CD4-positive, alpha-beta T cell treated with Interleukin-10 for 1 hour (primary cell): ENCODE measurements around the gene EXOC3L4.
"Not testable (repeated sequence)": the region's sequence is repeated elsewhere in the genome, so short reads cannot be mapped to it uniquely, and the experiment has no call there.

Source experiments
- DNase-seq: peaks from one replicate; pipeline ENCODE4 v3.0.0-alpha.2; 2020

Gene EXOC3L4

DNA sequence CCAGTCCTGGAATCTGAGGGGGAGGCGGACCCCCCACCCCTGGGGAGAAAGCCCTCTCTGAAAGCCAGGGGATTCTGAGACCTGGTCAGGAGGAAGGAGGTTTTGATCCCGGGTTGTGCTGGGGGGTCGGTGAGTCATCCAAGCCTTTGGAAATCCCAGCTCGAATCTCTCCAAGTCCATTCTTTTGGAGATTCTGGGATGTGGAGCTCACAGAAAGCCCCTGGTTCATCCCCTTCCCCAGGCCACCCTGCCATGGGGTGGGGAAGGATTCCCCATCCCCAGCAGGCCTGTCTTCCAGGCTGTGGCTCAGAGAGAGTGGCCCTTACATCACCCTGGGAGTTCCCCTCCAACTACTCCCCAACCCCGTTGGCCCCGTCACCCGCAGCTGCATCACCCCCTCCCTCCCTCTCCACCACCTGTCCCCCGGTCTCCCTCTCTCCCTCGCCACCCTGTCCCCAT is 14.3 kb downstream of the EXOC3L4 start:
- DNase-seq, result no peak

DNA sequence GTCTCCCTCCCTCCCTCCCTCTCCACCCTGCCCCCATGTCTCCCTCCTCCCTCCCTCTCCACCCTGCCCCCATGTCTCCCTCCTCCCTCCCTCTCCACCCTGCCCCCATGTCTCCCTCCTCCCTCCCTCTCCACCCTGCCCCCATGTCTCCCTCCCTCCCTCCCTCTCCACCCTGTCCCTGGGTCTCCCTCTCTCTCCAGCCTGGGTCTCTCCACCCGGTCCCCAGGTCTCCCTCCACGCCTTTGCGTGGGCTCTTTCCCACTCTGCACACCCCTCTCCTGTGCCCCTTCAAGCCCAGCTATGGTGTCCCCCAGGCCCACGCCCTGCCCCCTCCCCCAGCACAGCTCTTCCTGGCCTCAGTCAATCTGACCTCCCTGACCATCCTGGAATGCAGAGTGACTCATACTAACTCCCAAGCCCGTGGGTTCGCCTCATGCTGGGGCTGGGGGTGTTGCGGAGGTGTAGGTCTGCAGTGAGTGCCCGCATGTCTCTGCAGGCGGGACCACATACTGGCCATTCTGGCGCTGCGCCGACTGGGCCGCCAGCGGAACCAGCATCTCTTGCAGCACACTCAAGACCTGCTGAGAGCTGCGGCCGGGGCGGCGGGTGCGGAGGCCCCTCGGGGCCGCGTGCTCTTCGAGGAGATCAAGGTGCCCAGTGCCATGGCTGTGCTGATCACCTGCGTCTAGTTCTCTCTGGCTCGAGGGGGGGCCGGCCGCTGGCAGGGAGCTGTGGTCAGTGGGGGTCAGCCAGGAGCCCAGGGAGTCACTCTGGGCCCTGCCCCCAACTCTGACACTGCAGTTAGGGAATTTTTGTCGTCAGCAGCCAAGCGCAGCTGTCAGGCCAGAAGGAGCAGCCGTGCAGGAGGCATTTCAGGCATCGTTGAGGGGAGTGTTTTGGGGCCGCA is 15.3 kb downstream of the EXOC3L4 start:
- no peak for DNase-seq

DNA sequence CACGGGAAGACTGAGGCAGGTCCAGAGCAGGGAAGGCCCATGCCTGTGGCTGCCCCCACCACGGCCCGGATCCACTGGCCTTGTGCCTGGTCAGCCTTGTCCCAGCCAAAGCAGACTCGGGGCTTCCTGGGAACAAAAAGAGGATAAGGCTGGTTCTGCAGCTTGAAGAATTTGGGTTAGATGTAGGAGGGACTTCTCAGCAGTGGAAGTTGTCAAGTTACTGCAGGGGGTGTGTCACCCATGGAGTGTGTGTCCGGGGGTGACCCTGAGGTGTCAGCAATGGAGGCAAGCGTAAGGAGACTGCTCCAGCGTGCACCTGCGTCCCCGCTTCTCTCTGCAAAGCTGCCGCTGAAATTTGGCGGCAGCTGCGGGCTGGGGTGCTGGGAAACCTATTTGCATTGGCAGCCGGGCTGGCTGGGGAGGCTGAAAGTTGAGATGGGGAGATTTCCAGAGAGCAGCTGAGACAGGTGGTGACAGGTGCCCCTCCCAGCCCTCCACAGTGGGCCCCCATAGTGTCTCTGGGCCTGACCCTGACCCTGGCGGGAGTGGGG is 16.2 kb downstream of the EXOC3L4 start:
- no peak for DNase-seq

DNA sequence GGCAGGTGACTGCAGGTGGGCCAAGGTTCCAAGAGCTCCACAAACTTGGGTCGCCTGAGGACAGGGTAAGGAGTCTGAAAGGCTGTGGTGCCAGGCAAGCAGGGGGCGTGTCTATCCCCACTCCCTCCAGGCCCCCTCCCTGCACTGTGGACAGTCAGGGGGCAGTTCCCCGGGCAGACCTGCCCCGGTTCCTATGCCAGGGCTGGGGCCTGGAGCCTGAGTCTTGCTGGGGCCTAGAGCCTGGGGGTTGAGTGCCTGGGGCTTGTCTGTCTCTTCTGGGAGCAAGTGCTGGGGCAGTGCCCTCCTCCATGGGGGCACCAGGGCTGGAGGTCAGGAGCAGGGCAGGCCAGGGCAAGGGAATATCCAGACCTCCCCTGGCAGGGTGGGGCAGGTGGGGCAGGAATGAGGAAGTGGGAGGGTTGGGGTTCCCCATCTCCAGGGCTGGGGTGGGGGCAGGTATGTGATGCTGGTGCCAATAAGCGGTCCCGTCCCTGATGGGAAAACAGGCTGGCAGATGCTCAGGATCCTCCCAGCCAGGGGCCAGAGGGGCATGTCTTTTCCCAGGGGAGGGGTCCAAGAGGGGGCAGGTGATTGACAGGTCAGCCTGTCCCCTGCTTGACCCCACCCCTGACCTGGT is 16.8 kb downstream of the EXOC3L4 start:
- DNase-seq, result no peak

DNA sequence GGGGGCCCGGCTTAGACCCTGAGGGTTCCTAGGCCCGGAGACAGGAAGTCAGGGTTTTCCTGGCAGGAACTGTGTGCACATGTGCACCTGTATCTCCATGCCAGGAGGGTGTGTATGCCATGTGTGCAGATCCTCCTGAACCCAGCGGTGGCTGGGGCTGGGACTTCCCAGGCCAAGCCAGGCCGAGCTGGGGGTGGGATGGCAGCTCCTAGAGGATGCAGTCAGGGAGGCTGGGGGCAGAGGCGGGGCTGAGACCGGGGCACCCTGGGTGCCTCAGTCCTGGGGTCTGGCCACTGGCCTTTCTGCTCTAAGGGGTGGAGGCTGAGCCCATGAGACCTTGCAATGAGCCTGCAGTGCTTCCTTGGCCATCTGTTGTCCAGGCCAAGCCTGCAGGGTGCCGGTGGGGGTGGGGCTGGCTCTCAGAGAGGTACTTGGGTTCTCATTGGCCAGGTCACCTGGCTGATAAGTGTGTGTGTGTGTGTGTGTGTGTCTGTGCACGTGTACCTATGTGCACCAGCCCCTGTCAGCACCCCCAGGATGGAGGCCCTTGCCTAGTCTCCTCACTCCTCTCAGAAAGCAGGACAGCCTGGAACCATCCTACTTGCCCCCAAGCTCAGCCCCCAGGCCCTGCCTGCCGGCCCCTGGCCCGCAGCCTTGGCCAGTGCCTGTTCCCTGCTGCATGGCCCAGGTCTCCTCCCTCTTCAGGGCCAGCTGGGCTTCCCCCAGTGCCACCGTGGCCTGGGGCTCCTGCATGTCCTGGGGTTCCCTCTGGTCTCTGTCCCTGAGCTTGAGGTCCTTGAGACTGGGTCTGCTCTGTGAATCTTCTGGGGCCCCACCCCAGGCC is 18.1 kb downstream of the EXOC3L4 start:
- no peak for DNase-seq

DNA sequence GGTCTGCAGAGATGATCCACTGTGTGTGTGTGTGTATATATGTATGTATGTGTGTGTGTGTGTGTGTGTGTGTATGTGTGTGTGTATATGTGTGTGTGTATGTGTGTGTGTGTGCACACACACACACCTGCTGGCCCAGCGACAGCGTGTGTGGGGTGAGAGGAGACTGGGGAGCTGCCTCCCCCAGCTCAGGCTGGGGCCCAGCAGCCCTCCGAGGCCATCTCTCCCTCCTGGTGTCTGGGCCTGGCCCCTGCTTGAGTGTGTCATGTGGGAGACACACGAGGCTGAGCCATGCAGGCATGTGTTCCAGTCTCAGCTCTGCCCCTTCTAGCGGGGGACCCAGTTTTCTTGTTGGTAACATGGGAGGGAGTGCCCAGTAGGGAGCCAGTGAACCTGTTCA is 18.8 kb downstream of the EXOC3L4 start:
- no peak for DNase-seq

DNA sequence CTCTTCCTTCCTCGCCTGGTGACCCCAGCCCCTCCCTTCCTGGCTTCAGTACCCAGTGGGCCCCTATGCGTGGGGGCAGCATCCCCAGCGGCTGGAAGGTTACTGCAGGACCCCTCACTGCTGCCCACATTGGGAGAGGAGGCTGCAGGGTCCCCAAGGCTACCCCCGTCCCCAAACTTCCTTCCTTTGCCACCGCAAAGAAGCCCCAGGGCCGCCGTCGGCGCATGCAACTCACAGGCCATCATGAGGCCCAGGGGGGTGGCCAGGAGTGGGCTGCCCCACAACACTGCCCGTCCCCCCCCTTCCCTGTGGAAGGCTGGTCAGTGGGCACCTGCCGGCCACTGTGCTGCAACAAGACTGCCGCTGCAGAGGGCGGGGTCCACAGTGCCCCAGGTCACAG is 19.2 kb downstream of the EXOC3L4 start:
- no peak for DNase-seq

DNA sequence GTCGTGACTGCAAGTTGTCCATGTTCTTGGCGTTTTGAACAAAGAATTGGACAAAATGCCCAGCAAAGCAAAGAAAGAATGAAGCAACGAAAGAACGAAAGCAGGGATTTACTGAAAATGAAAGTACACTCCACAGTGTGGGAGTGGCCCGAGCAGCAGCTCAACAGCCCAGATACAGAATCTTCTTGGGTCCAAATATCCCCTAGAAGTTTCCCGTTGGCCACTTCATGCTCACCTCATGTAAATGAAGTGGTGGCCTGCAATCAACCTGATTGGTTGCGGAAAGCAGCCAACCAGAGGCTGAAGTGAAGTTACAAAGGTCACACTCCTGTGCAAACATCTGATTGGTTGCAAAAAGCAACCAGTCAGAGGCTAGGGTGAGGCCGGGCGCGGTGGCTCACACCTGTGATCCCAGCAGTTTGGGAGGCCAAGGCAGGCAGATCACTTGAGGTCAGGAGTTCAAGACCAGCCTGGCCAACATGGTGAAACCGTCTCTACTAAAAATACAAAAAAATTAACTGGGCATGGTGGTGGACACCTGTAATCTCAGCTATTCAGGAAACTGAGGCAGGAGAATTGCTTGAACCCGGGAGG is 20.7 kb downstream of the EXOC3L4 start:
- not testable (repeated sequence) for DNase-seq

DNA sequence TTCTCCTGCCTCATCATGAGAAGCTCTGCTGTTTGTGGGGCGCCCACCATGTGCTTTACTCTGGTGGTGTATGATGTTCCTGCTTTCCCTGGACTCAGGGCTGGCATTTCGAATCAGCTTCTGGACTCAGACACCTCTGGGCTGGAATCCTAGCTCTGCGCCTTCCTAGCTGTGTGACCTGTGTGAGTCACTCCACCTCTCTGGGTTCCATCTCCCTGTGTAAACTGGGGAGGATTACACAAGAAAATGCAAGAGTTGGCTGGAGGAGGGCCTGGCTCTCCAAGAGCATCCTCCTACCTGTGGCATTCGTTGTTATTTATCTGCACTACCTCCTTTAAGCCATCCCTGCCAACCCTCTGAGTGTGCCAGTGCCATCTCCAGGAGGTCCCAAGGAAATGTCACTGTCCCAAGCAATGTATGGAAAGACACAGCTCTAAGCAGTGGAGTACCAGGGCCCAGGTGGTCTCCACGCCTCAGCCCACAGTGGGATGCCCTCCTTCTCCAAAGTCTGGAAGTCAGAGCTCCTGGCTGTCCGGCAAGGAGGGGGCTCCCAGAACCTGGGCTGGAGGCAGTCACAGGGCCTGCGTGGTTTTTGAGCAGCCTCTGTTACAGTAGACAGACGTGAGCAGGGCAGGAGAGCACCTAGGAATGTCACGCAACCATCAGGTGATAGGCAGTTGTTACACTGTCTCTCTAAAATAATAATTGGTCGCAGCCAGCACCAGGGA is 21.5 kb downstream of the EXOC3L4 start:
- no peak for DNase-seq

DNA sequence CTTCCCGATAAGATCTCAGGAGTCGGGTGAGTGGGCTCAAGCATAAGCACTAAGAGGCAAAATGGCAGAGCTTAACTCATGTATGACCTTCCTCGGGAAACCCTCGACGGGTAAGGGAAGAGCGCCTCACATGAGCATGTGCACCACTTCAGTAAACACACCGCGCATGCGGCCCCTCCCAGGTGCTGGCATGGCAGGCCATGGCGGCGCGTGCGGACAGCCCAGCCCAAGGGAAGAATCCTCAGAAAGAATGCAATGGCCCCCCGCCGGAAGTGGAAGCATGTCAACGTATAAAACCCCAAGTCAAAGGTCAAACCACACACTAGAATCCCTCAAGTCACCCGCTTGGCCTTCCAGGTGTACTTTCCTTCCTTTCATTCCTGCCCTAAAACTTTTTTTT is 22.1 kb downstream of the EXOC3L4 start:
- no peak for DNase-seq

DNA sequence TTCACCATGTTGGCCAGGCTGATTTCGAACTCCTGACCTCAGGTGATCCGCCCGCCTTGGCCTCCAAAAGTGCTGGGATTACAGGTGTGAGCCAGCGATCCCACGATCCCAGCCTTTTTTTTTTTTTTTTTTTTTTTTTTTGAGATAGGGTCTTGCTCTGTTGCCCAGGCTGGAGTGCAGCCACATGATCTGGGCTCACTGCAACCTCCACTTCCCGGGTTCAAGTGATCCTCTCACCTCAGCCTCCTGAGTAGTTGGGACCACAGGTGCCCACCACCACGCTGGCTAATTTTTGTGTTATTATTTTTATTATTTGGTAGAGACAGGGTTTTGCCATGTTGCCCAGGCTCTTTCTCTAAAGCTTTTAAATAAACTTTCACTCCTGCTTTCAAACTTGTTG is 23.0 kb downstream of the EXOC3L4 start:
- DNase-seq, result not testable (repeated sequence)

DNA sequence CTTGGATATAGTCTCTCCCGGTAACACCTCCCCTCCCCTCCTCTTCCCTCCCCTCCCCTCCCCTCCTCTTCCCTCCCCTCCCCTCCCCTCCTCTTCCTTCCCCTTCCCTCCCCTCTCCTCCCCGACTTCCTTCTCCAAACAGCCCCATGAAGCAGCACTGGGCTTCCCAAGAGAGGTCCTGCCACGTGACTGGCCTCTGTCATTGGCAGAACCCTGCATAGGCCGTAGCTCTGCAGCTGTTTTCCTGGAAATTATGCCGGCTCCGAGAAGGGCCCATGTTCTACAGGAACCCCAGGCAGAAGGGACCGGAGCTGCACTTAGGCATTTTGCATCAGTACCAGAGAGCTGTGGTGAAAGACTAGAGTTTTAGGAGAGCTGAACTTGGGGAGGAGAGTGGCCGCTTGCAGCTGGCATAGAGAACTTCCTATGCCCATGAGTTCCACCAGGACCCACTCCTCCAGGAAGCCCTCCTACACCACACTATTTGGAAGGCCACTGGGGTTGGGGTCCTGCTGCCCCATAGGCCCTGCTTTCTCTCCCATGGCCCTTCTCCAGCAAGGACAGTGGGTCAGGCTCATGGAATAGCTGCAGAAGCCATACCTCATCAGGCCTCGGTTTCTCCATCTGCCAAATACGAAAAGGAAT is 23.6 kb downstream of the EXOC3L4 start:
- no peak for DNase-seq

DNA sequence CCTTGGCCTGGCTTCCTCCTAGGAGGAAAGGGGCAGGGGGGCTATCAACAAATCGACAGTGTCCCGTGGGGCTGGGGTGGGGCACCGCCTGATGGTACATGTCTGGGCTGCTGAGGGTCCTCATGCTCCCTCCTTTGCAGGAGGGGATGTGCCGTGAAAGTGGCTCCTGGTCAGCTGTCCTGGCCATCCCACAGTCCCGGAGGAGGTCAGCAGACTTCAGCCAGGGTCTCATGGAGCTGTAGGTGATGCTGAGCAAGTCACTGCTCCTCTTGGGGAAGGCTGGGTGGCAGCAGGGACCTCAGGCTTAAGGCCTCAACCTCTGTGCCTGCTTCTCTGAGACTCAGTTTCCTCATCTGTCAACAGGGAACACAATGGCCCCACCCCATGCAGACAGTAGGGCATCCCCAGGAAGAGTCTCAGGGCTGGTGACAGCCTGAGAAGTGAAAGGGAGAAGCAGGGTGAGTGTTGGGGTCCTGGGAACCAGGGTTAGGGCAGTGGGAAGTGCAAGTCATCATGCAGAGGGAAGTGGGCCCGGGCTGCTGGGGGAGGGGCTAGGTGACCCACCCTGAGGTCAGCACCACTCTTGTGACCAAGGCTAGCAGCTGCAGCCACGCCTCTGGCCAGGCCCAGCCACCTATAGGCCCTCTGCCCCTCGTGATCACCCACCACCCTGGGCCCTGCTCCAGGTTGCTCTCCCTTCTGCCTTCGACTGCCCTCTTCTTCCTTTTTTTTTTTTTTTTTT is 24.3 kb downstream of the EXOC3L4 start:
- no peak for DNase-seq

DNA sequence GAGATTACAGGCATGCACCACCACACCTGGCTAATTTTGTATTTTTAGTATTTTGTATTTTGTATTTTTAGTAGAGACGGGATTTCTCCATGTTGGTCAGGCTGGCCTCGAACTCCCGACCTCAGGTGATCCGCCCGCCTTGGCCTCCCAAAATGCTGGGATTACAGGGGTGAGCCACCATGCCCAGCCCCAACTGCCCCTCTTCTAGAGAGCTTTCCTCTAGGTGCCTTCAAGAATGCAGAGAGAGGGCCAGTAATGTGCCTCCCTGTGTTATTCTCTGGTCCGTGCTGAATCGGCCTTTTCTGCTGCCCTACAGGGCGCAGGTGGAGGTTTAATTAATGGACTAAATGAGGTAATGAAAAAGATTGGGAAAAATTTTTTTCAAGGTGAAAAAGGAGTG is 25.0 kb downstream of the EXOC3L4 start:
- not testable (repeated sequence) for DNase-seq

DNA sequence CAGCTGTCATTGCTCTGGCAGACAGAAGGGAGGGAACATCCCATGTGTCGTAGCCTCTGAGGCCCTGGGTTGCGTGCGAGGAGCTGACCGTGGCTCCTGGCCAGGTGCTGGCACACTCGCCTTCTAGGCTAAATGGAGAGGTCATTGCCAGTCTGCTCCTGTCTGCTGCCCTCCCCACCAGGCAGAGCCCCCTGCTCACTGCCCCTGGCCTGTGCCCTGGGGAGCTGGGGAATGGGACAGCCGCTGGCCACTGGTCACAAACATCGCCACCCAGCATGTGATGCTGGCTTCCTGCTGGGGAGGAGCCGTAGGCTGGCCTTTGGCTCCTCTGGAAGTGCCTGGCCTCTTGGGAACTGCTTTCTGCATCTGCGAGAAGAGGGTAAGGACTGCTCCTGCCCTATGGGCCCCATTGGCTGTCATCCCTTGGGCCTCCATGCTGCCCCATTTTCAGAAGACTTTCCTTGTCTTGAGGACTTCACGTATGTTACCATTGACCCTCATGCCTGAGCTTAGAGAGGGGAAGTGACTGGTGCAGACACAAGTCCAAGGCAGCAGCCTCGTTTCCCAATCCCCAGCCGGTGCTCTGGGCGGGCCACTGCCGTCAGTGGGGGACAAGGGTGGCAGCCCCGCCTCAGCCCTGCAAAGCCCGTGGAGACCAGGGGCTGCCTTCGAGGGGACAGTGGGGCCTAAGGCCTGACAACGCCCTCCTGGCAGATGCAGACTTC is 26.8 kb downstream of the EXOC3L4 start:
- DNase-seq, result no peak

DNA sequence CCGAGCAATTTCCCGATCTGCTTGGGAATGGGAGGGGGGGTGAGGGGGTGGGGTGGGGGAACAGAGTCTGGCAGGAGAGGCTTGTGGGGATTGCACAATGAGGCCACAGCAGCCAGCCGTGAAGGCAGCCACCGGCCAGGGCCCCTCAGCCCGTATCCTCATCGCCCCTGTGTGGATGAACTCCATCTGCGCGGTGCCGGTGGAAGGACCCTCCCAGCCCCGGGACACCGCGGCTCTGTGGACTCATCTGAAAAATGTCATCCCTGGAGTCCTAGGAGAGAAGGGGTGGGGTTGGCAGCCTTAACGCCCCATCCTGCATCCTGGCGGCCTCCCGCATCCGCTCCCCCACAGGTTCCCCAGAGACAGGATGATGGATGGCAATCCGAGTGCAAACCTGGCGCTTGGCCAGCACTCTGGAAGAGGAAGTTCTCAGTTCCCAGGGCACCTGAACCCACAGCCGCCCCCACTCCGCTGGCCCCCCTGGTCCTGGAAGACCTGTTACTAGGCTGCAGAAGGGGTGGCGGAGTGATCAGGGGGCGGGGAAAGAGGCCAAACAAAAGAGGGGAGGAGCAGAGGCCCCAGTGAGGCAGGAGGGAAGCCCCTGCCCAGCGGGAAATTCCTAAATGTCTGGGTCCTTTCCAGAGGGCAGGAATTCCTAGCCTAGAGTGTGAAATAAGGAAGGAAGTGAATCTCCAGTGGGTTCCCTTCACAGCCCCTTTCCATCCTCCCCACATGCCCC is 27.5 kb downstream of the EXOC3L4 start:
- DNase-seq, result no peak

DNA sequence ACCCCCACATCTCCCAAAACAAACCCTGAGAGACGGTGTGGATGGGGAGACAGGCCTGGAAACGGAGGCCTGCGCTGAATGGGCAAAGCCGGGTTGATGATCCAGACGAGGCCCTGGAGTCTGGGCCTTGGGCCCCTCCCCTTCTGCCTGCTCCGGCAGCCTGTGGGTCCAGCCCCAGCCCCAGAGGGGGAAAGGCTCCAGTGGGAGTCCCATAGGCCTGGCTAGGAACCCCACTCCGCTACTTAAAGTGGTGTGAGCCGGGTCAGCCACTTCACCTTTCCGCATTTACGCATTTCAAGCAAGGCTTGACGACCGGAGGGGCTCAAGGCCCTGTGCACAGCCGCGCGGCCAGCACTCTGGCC is 28.0 kb downstream of the EXOC3L4 start:
- no peak for DNase-seq

DNA sequence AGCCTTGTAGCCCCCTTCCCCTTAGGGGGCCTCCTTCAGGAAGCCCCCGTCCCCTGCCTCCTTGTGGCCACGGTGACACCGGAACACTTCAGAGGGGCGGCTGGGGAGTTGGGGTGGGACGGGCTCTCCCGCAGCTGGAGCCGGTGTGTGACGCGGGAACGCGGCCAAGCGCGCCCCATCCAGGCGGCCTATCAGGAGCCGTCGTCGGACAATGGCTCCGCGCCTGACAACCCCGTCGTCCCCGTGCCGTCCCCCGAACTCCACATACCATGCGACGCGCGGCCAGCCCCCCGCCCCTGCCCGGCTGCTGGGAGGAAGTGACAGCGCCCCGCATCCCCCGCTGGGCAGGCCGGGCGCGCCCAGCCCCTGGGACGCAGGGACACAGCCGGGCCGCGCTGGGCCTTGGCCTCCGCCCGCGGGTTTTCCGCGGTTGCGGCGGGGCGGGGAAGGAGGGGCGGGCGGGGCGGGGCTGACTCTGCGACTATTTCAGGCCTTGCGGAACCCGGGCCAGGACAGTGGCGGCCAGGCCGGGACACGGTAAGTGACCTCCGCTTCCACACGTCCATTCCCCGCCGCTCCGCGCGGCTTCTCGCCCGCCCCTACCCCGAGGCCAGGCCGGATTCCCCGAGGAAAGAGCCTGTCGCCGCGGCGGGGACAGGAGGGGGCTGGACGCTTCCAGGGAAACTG is 28.6 kb downstream of the EXOC3L4 start, which contains the start of gene TNFAIP2:
TNFAIP2 (plus strand) TSS at position 515 of the 687 bp plus-strand sequence. CDS start 2,997 bp downstream, outside the sequence.
- no peak for DNase-seq
